WTC11 (cell line): Measurements from ENCODE around the gene UNKL. TPM values are rescaled to one million over a fixed set of nuclear protein-coding genes. Genes with fewer than 3 reads are reported as not detected.

ENCODE experiments used
- ATAC-seq: fragments of 200-7000 bp; cut with Tn5 transposase; 2 replicates; pipeline ENCODE4 v1.10.0; 2021; ENCODE audit warnings: mild to moderate bottlenecking, moderate library complexity
- CTCF ChIA-PET: fragments of 300-600 bp; sonication (Branson Sonifier 250); formaldehyde crosslinking; loops from one replicate; lab custom pipeline; 2021; ENCODE audit warnings: antibody characterized with exemption; lab: Charles Lee
- POLR2A ChIA-PET: fragments of 350-600 bp; sonication (Branson Sonifier 250); formaldehyde crosslinking; loops from one replicate; lab custom pipeline; 2021; ENCODE audit warnings: antibody characterized with exemption; lab: Charles Lee
- DNase-seq: peaks from one replicate; pipeline ENCODE4 v3.0.0; 2021; ENCODE audit warnings: low spot score
- H3K27ac Mint-ChIP-seq: 2 replicates; pipeline ENCODE4 v1.8.0; 2021; ENCODE audit warnings: mixed read lengths
- H3K27me3 Mint-ChIP-seq: 2 replicates; pipeline ENCODE4 v1.8.0; 2021; ENCODE audit warnings: low read depth, mild to moderate bottlenecking, moderate library complexity, mixed read lengths
- H3K36me3 Mint-ChIP-seq: 2 replicates; pipeline ENCODE4 v1.8.0; 2021; ENCODE audit warnings: mixed read lengths
- H3K4me1 Mint-ChIP-seq: 2 replicates; pipeline ENCODE4 v1.8.0; 2022; ENCODE audit warnings: mixed read lengths
- H3K4me3 Mint-ChIP-seq: 2 replicates; pipeline ENCODE4 v1.8.0; 2021; ENCODE audit warnings: mild to moderate bottlenecking, moderate library complexity, mixed read lengths
- H3K9me3 Mint-ChIP-seq: 2 replicates; pipeline ENCODE4 v1.8.0; 2021; ENCODE audit warnings: mixed read lengths
- E2F1 ChIP-seq: sonication (generic); formaldehyde crosslinking; IDR thresholded peaks from 2 replicates; pipeline ENCODE4 v1.8.0; 2022; ENCODE audit warnings: mild to moderate bottlenecking, missing genetic modification reagents
- E2F4 ChIP-seq: sonication (generic); formaldehyde crosslinking; IDR thresholded peaks from 2 replicates; pipeline ENCODE4 v1.8.1; 2022; ENCODE audit warnings: low read depth, mild to moderate bottlenecking, moderate library complexity, missing genetic modification reagents, borderline replicate concordance
- FOXP1 ChIP-seq: sonication (generic); formaldehyde crosslinking; IDR thresholded peaks from 2 replicates; pipeline ENCODE4 v1.8.0; 2022; ENCODE audit warnings: missing genetic modification reagents, mild to moderate bottlenecking, moderate library complexity, borderline replicate concordance
- FOXP4 ChIP-seq: sonication (generic); formaldehyde crosslinking; IDR thresholded peaks from 2 replicates; pipeline ENCODE4 v1.8.0; 2022; ENCODE audit warnings: mild to moderate bottlenecking, missing genetic modification reagents
- GABPB1 ChIP-seq: sonication (generic); formaldehyde crosslinking; IDR thresholded peaks from 2 replicates; pipeline ENCODE4 v1.8.1; 2023; ENCODE audit warnings: mild to moderate bottlenecking, missing genetic modification reagents
- GRHL2 ChIP-seq: fragments of 250-450 bp; sonication (Bioruptor Pico); IDR thresholded peaks from 2 replicates; pipeline ENCODE4 v1.8.0; 2022; ENCODE audit warnings: mild to moderate bottlenecking, moderate library complexity; ENCODE audit not compliant: insufficient replicate concordance, severe bottlenecking
- IRF2 ChIP-seq: sonication (generic); formaldehyde crosslinking; IDR thresholded peaks from 2 replicates; pipeline ENCODE4 v1.8.0; 2022; ENCODE audit warnings: low read depth, missing genetic modification reagents, borderline replicate concordance
- MAX ChIP-seq: sonication (generic); formaldehyde crosslinking; IDR thresholded peaks from 2 replicates; pipeline ENCODE4 v1.8.0; 2022; ENCODE audit warnings: mild to moderate bottlenecking, missing genetic modification reagents
- NFATC4 ChIP-seq: fragments of 250-450 bp; sonication (Bioruptor Pico); IDR thresholded peaks from 2 replicates; pipeline ENCODE4 v1.9.0; 2021; ENCODE audit warnings: mild to moderate bottlenecking
- NR3C1 ChIP-seq: sonication (generic); formaldehyde crosslinking; conservative IDR thresholded peaks from 2 replicates; pipeline ENCODE4 v1.8.1; 2023; ENCODE audit warnings: low read depth, mild to moderate bottlenecking, missing genetic modification reagents
- SOX15 ChIP-seq: fragments of 250-450 bp; sonication (Bioruptor Pico); IDR thresholded peaks from 2 replicates; pipeline ENCODE4 v1.9.0; 2021; ENCODE audit warnings: mild to moderate bottlenecking
- ZNF416 ChIP-seq: fragments of 250-450 bp; sonication (Bioruptor Pico); IDR thresholded peaks from 2 replicates; pipeline ENCODE4 v1.9.0; 2021; ENCODE audit warnings: mild to moderate bottlenecking, inconsistent platforms
- ZSCAN18 ChIP-seq: fragments of 250-450 bp; sonication (Bioruptor Pico); IDR thresholded peaks from 2 replicates; pipeline ENCODE4 v2.1.2; 2022; ENCODE audit warnings: mild to moderate bottlenecking, moderate library complexity
- total RNA-seq: library from RNA; stranded (reverse); gene quantifications from 3 replicates; pipeline ENCODE4 v1.2.3, GENCODE V29; 2021

The UNKL gene
- total RNA-seq, 1 experiment from 2014 or later: 53.3 TPM

- H3K4me1 Mint-ChIP-seq: no peaks in the 10 kb centered on the region
Observed at GRCh38 chr16:1431497-1432270, 17.2 kb upstream of the UNKL start.

GRCh38 chr16:1430759-1431496 lies 16.4 kb upstream of the UNKL start, which contains the start of gene PERCC1:
TSS of gene PERCC1 (plus strand) at chr16:1431078. CDS start at chr16:1432594, 1,516 bp downstream.
- no peak within 1 kb of the TSS for H3K27ac Mint-ChIP-seq
- ChIA-PET CTCF (no interaction called here), POLR2A (no interaction called here)
- ATAC-seq: no peak
- no peaks in the 10 kb centered on the region for H3K27me3 Mint-ChIP-seq
- H3K9me3 Mint-ChIP-seq: no peaks in the 10 kb centered on the region
- no peak within 1 kb of the TSS for H3K4me3 Mint-ChIP-seq
- H3K4me1 Mint-ChIP-seq: no peaks in the 10 kb centered on the region
- H3K36me3 Mint-ChIP-seq: no peaks in the 10 kb centered on the region
- DNase-seq: no peak
- TF ChIP-seq GABPB1 (CRISPR knock-in tag) (peak; percentile 34; the same call in 1 of the 2 replicates), NR3C1 (CRISPR knock-in tag) (no peak), E2F4 (CRISPR knock-in tag) (no peak)

More at GRCh38 chr16:1431497-1432270, 17.2 kb upstream of the UNKL start:
- POLR2A ChIA-PET: no interaction called here
- H3K36me3 Mint-ChIP-seq: no peaks in the 10 kb centered on the region
- no peak overlapping the region for H3K27ac Mint-ChIP-seq
- H3K27me3 Mint-ChIP-seq: no peaks in the 10 kb centered on the region
- DNase-seq (no peak), ATAC-seq (no peak)
- no peaks in the 10 kb centered on the region for H3K9me3 Mint-ChIP-seq
- no peak for TF ChIP-seq IRF2 (CRISPR knock-in tag)
- TF ChIP-seq SOX15: no peak
- no peak for TF ChIP-seq ZSCAN18 (CRISPR knock-in tag)
- TF ChIP-seq NFATC4 (CRISPR knock-in tag): no peak
- TF ChIP-seq E2F1 (CRISPR knock-in tag): no peak
- no peak for TF ChIP-seq ZNF416 (CRISPR knock-in tag)
- H3K4me3 Mint-ChIP-seq: no peak overlapping the region
- CTCF ChIA-PET: no interaction called here

GRCh38 chr16:1430214-1430758 lies 15.8 kb upstream of the UNKL start:
- ATAC-seq: no peak

More at GRCh38 chr16:1430214-1430758, 15.8 kb upstream of the UNKL start:
- Mint-ChIP-seq H3K9me3 (no peaks in the 10 kb centered on the region), H3K27ac (no peak overlapping the region), H3K27me3 (no peaks in the 10 kb centered on the region), H3K4me1 (no peaks in the 10 kb centered on the region), H3K36me3 (no peaks in the 10 kb centered on the region), H3K4me3 (no peak overlapping the region)
- POLR2A ChIA-PET: no interaction called here
- DNase-seq: no peak
- CTCF ChIA-PET: interaction anchor here (0.6 kb wide), 1 partner anchor 50 kb away, joined by 3 read pairs; no protein-coding TSS in a partner anchor
- TF ChIP-seq FOXP1 (CRISPR knock-in tag) (no peak), MAX (CRISPR knock-in tag) (no peak), GRHL2 (CRISPR knock-in tag) (no peak), FOXP4 (CRISPR knock-in tag) (no peak)
